ENCODE data around the gene JUN.
A peak's percentile ranks its signal among the peaks of the same experiment; 100 is the strongest.

Gene JUN

DNA sequence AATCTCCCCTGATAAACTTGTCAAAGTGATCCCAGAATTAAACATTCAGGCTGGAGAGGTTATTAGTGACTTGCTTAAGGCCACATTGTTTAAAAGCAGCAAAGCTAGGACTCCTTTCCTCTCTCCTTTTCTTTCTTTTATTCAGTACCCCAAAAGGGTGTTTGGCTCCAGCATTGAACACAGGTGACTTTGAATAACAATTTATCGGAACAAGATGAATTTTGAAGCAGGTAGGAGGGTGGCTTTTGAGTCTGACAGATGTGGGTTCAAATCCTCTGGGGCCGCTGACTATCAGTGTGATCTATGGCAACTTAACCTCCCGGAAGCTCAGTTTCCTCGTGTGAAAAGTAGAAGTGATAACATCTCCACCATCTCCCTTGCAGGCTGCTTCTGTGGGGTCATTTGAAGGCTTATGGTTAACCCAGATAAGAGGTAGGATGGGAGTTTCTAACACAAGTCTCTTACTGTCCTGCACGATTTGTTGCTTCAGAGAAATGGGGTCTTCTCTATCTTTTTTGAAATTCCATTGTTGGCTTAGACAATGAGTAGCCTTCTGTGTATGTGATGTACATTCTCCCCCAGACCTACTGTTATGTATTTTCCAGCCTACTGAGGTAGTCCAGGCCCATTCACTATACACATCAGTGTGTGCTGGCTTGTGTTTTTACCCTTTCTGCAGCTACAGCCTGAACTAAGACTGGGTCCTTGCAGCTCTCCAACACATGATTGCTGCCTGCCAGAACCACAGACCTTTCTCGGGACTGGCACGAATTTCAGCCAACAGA, 29.0 kb downstream of the JUN start:
- DNase-seq, result peak; percentile 64

DNA sequence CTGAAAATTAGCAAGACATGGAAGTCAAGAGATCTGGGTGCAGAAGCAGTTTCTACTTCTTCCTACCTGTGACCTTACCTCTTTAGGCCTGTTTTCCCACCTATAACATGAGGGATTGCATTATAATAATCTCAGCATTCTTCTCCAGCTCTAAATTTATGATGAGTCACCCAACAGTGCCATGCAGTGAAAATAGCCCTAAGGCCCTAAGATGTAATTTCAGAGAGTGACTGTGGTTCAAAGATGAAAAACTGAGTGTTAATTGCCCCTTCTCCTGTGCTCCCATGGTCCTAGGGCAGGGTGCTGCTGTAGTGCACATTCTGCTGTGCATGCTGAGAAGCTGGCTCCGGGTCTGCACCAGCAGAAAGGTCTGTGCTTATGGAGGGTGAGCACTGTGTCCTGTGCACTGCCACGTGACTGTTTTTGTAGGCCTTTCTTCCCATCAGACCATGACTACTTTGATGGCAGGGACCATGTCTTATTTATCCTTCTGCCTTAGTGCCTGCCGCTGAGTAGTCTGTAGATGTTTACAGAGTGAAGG, 29.7 kb downstream of the JUN start:
- no peak for DNase-seq

DNA sequence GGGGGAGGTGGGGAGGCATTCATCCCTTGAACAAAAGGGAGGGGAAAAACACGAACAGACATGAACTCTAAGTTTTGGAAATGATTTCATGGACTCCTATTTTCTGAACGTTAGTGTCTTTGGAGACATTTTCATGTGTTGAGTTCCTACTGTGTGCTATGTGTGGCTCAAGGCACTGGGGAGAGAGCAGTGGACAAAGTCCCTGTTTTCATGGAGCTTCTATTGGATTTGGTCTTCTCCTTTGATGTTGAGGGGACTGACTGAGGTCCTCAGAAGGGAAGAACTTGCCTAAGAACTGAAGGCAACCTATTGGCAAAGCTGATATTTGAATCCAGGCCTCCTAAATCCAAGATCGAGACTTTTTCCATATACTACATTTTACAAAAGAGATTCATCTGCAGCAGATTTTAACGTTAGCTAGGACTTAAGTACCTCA, 30.4 kb downstream of the JUN start:
- DNase-seq, result no peak

DNA sequence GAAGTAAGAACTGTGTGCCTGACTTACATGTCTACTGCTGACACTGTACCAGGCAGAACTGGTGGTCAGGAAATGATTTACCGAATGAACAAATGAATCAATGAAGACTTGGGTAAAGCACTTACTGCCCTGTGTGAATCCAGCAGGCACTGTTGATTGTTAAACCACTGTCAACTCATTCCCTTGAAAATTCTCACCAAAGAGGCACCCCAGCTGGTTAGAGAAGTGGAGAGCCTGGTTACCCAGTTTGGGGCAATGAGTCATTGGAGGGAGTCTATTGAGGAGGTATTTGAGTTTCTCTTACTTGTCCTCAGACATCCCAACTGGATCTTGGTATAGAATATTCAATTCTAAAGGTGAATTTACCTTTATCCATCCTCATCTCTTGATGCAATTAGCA, 34.2 kb downstream of the JUN start:
- no peak for DNase-seq

DNA sequence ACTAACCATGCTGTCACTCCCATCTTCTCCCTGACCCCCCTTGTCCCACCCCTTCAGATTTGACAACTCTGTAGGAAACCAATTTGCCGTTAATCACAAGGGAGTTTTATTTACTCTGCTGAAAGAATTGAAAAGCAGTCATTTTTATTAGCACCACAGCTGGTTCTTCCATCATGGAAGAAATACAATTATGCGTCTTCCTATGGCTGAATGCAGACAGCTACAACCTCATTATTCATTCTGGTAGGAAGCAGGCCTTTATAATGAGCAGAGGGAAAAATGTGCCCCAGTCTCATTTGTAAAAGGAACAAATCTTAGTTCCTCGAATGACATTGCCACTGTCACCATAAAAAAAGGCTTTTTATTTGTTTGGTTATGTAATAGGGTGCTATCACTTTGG, 35.2 kb downstream of the JUN start:
- DNase-seq, result no peak

DNA sequence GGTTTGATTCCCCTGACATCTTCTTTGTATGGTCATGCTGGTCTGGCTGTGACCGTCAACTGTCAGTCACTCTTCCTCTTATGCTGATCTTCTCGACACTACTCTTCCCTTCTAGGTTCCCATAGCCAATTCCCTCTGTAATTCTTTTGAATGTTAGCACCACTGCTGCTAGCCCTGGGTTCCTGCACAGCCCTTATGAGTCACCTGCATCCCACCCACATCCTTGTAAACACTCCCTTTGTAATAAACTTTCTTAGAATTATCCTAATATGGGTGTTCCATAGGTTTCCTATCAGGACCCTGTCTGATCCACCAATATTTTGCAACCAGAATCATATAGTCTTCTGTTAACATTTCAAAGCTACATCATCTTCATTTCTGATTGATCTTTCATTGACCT, 37.1 kb downstream of the JUN start:
- no peak for DNase-seq

DNA sequence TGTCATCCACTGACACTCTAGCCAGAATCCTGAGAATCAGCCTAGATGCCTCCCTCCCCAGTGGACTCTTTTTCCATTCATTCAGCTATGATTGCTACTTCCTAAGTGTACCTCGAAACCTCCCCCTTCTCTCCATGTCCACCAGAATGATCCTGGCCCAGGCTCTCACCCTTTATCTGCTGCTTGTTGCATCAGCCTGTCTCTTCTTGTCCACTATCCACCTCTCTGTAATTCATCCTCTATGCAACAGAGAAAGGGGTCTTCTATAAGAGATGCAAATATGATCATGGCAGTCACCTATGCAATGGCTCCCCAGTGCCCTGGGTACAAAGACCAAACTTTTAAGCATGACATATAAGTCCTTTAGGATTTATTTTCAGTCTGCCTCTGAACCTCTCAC, 37.7 kb downstream of the JUN start:
- DNase-seq, result no peak

DNA sequence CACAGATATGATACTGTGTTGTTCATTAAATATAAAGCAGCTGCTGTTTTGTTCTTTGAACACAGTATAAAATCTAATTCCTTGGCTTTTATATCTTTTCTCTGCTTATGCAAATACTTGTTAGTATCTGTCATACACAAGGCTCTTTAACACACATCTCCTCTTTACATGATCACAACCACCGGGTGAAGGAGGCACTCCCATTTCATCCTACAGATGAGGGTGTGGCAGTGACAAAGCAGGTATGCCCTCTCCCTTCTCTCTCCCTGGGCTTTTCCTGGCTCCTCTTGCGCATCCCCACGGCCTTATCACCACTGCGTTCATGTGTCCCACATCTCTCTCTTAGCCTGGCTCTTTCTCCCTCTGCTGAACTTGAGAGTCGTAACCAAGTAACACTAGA, 38.2 kb downstream of the JUN start:
- DNase-seq, result no peak

DNA sequence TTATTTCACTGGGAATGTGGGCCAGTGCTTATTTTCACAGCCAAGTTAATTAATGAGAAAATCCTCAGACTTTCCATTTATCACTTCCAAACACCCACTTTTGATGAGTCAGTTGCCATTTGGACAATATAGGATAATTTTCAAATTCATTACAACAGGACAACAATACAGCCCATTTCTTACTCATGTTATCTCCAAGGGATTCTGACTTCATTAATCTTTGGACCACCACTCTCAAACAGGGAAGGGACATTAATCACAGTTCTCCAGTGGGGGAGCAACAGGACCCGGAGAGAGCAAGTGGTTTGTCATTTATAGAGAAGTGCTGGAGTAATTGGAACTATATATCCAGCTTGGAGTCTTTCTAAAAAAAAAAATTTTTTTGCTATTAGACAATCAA, 38.7 kb downstream of the JUN start:
- DNase-seq, result no peak

DNA sequence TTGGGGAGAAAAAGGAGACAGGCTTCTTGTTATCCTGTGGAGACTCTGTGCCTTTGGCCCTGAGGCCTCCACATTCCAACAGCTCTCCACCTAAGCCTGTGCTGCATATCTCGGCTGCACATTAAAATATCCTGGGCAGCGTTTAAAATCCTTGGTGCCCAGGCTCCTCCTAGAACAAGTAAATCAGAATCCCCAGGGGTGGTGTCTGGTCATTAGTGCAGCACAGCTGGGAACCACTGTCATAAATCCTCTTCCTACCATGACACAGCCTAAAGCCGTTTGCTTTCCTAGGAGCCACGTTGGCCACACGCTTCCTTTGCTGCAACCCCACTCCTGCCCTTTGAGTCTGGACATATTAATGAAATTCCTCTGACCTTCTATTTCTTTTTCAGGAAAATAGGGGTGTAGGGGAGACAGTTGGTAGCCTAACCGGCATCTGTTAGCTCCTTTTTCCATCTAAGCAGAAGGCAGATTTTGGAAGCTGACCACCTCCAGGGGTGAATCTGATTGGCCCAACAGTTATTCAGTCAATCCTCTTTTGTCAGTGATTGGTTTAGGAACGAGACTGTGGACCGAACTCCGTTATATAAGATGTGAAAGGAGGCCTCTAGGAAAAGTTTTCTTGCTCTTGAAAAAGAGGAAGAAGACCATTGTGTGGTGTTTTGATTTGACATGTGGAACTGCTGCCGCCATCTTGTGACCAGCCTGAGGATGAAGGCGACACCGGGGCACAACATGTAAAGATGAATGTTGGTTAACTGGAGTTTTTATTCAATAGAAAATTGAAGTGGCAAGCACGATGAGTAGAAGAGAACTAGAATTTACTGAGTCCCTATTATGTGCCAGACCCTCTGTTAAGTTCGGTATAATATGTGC, 41.9 kb downstream of the JUN start:
- no peak for DNase-seq

DNA sequence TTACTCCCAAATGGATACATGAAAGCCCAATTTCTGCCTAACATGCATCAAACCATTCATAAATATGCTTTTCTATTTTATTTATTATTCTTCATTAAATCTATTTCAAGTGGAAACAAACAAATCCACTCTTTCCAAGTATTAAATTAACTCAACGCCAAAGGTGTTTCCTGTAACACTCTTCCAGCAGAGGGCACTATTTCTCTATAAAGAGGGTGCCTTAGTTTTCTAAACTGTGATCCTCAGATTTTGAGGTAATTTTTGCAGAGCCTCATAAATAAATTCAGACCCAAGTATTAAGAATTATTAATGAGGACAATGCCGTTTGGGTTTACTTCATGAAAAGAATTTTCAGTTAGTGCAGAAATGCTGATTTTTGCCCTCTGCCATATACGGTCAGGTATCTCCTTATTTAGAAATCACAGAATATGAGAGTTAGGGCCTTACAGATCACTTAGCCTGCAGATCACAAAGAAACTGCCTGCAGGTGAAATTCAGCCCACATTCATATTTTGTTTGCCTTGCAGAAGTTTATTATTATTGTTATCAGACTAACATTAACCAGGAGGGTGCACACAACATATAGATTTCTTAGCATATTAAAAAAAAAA, 43.9 kb downstream of the JUN start:
- no peak for DNase-seq

DNA sequence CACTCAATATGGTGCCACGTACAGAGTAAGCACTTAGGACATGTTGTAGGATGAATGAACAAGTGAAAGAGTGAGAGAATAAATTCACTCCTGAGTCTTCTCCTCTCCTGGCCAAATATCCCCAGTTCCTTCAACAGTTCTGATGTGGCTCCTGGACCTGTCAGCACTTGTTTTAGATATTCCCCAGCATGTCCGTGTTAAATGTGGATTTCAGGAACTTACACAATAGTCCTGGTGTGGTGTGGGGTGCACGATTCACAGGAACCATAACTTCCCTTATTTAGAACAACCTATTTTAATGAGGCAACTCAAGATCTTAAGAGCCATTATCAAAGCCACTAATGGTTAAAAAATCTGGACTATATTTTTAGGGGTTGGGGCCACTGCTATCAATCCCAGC, 45.0 kb downstream of the JUN start:
- DNase-seq, result no peak

DNA sequence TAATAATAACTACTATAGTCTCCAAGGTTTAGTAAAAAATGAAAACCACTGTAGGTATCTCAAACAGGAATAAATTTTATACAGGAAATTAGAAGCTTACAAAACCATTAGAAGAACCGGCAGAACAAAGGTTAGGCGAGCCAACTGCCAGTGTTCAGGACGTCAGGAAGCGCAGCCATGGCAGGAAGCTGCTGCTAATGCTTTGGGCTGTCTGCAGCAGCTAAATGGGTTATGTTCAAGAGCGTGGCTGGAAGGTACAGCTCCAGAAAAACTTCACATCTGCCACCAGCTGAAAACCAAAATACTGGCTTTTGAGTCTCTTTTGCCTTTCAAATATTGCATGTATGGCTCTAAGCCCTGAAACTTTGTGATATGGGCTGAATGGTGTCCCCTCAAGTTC, 48.3 kb downstream of the JUN start:
- no peak for DNase-seq

DNA sequence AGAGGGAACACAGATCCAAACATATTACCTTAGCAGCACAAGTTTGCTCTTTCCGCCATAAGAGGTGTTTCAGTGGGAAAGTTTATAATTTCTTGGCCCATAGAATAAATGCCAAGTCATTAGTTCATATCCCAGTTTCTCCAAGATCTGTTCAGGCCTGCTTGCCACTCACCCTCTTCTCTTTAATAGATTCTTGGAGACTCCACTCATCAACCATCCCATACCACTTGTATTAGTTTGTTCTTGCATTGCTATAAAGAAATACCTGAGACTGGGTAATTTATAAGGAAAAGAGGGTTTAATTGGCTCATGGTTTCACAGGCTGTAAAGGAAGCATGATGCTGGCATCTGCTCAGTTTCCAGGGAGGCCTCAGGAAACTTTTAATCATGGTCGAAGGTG, 49.2 kb downstream of the JUN start:
- DNase-seq, result no peak

DNA sequence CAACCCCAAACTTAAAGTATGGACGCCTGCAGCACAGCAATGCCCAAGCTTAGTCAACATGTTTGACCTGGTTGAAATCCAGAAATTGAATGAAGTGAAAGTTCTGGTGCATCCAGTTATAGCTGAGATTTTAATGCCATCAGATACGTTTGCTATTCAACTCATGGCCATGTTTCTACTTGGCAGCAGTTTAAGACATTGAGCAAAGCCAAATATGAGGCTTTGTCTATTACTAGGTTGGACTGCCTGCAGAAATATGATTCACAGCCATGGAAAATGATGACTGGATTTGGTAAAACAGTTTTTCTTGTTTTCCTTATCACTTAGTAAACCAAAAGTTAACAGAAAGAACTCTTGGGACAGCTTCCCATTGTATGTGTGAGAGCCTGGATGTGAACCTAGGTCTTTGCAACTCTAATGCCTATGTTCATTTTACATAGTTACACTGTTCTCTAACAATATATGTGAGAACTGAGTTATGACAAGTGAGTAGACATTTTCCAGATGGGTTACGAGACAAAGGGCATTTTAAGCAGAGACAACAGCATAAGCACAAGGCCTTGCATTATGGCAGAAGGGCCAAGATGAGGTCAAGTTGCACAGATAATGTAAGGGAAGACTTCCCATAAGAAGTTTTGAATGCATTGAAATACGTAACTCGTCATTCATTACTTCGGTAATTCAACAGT, 51.6 kb downstream of the JUN start:
- DNase-seq, result no peak
